ENCODE measurements around the gene SLC40A1. TPM values are rescaled to one million over a fixed set of nuclear protein-coding genes. Genes with fewer than 3 reads are reported as not detected.

The SLC40A1 gene
- total and polyA plus RNA-seq, 2 of the 13 experiments (the other 11 are each of a cell fraction or from before 2014, with no cell fraction given), result 10.6 to 24.9 TPM

DNA sequence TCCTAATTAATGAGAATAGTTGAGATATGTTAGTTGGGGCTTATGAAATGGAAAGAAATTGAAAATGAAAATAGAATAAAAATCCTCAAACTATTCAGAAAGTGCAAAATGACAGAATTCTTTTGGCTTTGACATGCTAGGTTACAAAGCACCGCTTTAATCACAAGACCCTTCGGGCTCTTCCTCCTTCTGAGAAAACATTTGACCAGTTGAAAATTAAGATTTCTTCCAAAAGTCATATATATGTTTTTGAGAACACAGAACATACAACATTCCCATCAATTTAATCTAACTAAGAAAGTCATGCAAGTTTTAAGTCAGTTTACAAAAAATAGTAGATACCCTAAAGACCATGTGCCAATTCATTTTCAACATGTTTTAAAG, 2.2 kb upstream of the SLC40A1 start:
- WGBS (ENCODE audit: low lambda C conversion rate), result 92% methylated on average over 2 of the region's 2 CpGs
- no peak for TF ChIP-seq TRIM24 (CRISPR knock-in tag; IDR thresholded peaks at IDR 0.05)
- no peak for TF ChIP-seq NR3C1 (CRISPR knock-in tag; IDR thresholded peaks at IDR 0.05)
- TF ChIP-seq, protein P1, sequence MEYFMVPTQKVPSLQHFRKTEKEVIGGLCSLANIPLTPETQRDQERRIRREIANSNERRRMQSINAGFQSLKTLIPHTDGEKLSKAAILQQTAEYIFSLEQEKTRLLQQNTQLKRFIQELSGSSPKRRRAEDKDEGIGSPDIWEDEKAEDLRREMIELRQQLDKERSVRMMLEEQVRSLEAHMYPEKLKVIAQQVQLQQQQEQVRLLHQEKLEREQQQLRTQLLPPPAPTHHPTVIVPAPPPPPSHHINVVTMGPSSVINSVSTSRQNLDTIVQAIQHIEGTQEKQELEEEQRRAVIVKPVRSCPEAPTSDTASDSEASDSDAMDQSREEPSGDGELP (IDR thresholded peaks at IDR 0.05; ENCODE audit: borderline replicate concordance, low read depth), result no peak
- no peak for TF ChIP-seq ZNF33B (CRISPR knock-in tag; IDR thresholded peaks at IDR 0.05)
- TF ChIP-seq ZNF788 (CRISPR knock-in tag; IDR thresholded peaks at IDR 0.05; ENCODE audit: borderline replicate concordance), result no peak
- TF ChIP-seq ZNF674 (CRISPR knock-in tag; IDR thresholded peaks at IDR 0.05; ENCODE audit: low read depth), result no peak
- no peak for TF ChIP-seq SMC3 (IDR thresholded peaks at IDR 0.05; ENCODE audit: low read length)
- TF ChIP-seq ZNF205 (CRISPR knock-in tag; IDR thresholded peaks at IDR 0.05), result no peak
- no peak for TF ChIP-seq GZF1 (CRISPR knock-in tag; IDR thresholded peaks at IDR 0.05)
- no peak for TF ChIP-seq ZC3H13 (CRISPR knock-in tag; IDR thresholded peaks at IDR 0.05)
- TF ChIP-seq ZNF562 (CRISPR knock-in tag; IDR thresholded peaks at IDR 0.05; ENCODE audit: borderline replicate concordance), result no peak
- no peak for TF ChIP-seq ZNF441 (CRISPR knock-in tag; IDR thresholded peaks at IDR 0.05; ENCODE audit: borderline replicate concordance)
- no peak for TF ChIP-seq ZFP62 (CRISPR knock-in tag; IDR thresholded peaks at IDR 0.05)
- TF ChIP-seq, protein P2, sequence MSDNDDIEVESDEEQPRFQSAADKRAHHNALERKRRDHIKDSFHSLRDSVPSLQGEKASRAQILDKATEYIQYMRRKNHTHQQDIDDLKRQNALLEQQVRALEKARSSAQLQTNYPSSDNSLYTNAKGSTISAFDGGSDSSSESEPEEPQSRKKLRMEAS (IDR thresholded peaks at IDR 0.05), result no peak
- TF ChIP-seq, protein P3, sequence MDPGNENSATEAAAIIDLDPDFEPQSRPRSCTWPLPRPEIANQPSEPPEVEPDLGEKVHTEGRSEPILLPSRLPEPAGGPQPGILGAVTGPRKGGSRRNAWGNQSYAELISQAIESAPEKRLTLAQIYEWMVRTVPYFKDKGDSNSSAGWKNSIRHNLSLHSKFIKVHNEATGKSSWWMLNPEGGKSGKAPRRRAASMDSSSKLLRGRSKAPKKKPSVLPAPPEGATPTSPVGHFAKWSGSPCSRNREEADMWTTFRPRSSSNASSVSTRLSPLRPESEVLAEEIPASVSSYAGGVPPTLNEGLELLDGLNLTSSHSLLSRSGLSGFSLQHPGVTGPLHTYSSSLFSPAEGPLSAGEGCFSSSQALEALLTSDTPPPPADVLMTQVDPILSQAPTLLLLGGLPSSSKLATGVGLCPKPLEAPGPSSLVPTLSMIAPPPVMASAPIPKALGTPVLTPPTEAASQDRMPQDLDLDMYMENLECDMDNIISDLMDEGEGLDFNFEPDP (CRISPR knock-in tag; conservative IDR thresholded peaks at IDR 0.05), result no peak
- TF ChIP-seq CEBPG (CRISPR knock-in tag; IDR thresholded peaks at IDR 0.05), result no peak
- peaks cover 0 to 11% of the 10 kb centered on the region in 2 experiments; a peak in 2 of 5 replicates for H3K27me3 ChIP-seq (ENCODE audit: control insufficient read depth in 1 of 2, insufficient read depth in 2 of 2, low read length in 2 of 2)
- BruUV-seq (replicated peaks), result no TSS peak
- DNase-seq (ENCODE audit: low spot score), result no peak
- H2AFZ ChIP-seq (ENCODE audit: low read length), result no peak overlapping the region
- no peaks in the 10 kb centered on the region for H4K20me1 ChIP-seq (ENCODE audit: insufficient read depth, low read length)
- in situ Hi-C loops (cut with HindIII; ENCODE audit: extremely low pct_ligation_motif_present, low pct_unique_long_range_greater_than_20kb) (no loop called here), intact Hi-C loops (cut with micrococcal nuclease; ENCODE audit: unreplicated experiment) (no loop called here)
- CTCF ChIA-PET (ENCODE audit: low intra/inter-chr PET ratio, low total read pairs), result no interaction called here
- no peak overlapping the region for H3K4me3 ChIP-seq (replicated peaks in 1 of 3; ENCODE audit: insufficient read depth in 1 of 3, low read depth in 2 of 3, low read length in 3 of 3)
- peaks cover 50% of the 10 kb centered on the region for H3K4me1 ChIP-seq (ENCODE audit: insufficient read depth, low read length)
- POLR2A ChIA-PET, result no interaction called here
- no peak for FAIRE-seq
- H3K36me3 ChIP-seq (replicated peaks in 1 of 2; ENCODE audit: control insufficient read depth in 1 of 2, insufficient read depth in 2 of 2, low read length in 2 of 2), result no peaks in the 10 kb centered on the region
- ATAC-seq, result no peak
- H3K79me2 ChIP-seq (ENCODE audit: insufficient read depth, low read length), result peaks cover 2% of the 10 kb centered on the region
- no peak overlapping the region for H3K4me2 ChIP-seq (ENCODE audit: low read depth, low read length)
- H3K27ac ChIP-seq (ENCODE audit: extremely low read length, insufficient read depth, low read length), result no peak overlapping the region
- H3K9me3 ChIP-seq (ENCODE audit: low read length), result no peaks in the 10 kb centered on the region
- H3K9ac ChIP-seq (ENCODE audit: insufficient read depth, low read depth, low read length), result no peak overlapping the region
